HG03159 (cell line): ENCODE data around the gene ROR2.

ENCODE experiments used
- ATAC-seq: cut with Tn5 transposase; IDR thresholded peaks from one replicate; pipeline ENCODE4 v1.9.1; 2021; ENCODE audit warnings: mild to moderate bottlenecking, moderate library complexity; ENCODE audit not compliant: unreplicated experiment

Gene ROR2

GRCh38 chr9:91882627-91883026 is 67.4 kb downstream of the ROR2 start:
- no peak for ATAC-seq

- no peak for ATAC-seq
Observed at GRCh38 chr9:91880378-91880972, 69.6 kb downstream of the ROR2 start.

DNA sequence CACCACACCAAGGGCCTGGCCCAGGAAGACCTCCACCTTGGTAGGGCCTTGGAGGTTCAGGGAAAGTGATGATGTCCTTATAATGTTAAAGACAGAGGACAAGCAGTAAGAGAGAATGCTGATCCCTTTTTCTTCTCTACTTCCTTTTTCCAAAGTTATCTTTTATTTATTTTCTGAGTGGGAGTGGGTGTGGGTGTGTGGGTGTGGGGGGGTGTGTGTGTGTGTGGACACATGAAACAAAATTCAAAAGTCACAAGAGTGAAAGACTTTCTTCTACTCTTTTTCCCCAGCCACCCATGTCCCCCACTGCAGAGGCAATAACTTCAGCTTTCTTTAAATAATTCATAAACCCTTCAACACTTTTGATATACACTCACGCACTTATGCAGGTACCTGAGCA is 70.8 kb downstream of the ROR2 start:
- ATAC-seq = no peak

GRCh38 chr9:91873637-91874051 is 76.4 kb downstream of the ROR2 start:
- ATAC-seq = no peak

- no peak for ATAC-seq
Observed at GRCh38 chr9:91868732-91869391, 81.2 kb downstream of the ROR2 start.

DNA sequence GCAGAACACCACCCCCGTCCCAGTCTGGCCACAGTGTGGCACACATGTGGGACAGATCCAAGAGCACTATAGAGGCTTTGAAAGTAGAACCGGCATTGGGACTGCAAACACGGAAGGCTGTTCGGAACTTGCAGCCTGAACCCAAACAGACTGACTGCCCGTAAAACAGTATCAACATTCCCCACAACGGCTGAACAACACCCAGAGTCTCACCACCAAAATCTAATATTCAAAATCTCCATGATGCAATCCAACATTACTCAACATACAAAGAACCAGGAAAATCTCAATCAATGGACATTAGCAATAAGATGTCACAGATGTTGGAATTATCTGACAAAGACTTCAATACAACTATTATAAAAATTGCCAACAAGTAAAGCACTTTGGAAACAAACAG is 82.3 kb downstream of the ROR2 start:
- no peak for ATAC-seq

DNA sequence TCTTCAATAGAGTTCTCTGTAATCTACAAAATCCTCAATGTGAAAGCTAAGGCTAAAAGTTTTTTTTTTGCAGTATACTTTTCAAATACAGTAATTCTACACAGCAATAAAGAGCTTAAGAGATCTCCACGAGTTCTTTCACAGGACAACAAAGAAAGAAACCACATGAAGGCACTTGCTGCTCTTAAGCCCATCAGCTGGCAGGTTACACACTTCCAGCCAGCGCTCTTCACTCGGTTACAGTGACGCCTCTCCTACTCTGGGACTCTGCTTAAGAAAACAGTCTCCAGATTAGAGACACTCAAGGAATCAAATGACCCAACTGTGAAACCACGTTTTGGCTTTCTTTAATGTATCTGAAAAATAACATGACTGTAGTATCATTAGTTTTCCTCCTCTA is 85.0 kb downstream of the ROR2 start:
- ATAC-seq = no peak

DNA sequence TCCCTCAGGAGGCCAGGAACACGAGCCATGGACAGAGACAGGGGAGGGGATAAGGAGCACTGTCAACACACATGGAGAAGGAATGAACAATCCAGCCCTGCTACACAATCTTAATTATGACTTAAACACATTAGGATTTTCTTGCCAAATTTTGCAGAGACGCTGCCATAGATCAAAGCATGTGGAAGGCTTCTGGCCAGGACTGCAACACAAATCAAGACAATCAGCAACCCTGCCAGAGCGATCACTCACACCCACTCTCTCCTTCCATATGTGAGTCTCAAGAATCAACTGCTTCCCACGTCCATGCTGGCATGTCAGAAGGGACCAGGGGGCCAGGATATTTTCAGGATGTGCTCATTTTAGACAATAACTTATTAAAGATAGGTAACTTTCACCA is 85.6 kb downstream of the ROR2 start:
- no peak for ATAC-seq

DNA sequence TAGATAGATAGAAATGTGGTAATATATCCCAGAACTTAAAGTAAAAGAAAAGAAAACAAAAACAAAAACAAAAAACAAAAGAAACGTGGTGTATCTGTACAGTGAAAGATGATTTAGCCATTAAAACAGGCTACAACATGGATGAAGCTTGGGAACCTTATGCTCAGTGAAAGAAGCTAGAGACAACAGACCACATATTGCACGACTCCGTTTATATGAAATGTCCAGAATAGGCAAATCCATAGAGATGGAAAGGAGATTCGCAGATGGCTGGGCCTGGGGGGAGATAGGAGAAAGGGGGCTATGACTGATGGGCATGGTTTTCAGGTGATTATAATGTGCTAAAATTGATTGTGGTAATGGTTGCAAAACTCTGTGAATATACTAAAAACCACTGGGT is 86.6 kb downstream of the ROR2 start:
- ATAC-seq = no peak

GRCh38 chr9:91858213-91859030 is 91.6 kb downstream of the ROR2 start:
- no peak for ATAC-seq

DNA sequence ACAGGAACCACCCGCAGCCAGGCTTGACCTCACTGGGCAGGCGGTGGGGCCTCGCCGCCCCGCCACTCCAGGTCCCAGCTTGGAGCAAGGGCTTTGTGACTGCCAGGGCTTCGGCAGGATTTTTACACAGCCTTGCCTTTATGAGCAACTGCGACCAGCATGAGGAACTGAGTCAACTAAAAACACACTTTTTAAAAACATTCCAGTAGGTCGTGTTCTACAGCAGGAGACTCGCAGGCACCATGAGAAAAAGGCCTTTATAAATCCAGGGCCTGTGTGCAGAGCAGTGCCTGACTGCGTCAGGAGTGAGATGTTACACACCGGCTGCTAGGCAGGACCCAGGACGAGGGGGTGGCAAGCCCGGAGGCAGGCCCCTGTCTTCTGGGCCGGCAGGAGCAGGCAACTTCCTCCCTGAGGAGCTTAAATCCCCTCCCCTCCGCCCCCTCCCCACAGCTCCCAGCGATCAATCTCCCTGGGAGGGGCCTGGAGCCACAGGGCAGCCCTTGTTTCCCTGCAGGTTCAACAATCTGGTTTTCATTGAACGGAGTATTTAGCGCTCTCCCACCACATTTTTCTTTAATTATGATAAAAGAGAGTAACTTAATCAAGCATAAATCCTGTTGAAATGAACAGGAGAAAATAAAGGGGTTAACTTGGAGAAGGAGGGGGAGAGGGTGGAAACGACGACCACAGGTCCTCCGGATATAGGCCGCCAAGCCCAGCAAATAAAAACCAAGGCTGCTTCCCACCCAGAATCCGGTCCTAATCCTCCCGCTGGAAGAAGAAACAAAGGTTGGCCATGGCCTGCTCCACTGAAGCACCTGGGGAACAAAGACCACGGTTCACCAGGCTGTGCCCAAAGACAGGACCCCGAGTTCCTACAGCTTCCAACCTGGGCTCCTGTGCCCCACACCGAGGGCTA is 92.5 kb downstream of the ROR2 start:
- no peak for ATAC-seq

GRCh38 chr9:91856419-91856818 is 93.6 kb downstream of the ROR2 start:
- ATAC-seq = no peak

DNA sequence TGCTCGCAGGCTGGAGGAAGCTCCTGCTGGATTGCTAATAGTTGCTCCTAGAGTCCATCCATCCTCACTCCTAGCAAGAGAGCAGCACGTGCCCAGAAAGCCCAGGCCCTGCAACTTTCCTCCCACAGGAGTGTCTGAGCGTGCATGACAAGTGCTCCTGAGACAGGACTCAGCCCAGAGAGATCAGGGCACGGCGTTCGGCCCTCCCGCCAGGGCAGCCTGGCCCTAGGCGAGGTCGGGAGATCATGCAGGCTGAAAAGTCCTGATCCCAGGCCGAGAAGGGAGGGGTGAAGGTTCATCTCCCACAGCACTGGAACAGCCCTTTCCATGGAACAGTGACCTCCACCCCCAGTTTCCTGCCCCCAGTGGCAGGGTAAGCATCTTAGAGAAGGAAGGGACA is 94.8 kb downstream of the ROR2 start:
- no peak for ATAC-seq

- ATAC-seq = no peak
Observed at GRCh38 chr9:91852801-91853347, 97.2 kb downstream of the ROR2 start.

DNA sequence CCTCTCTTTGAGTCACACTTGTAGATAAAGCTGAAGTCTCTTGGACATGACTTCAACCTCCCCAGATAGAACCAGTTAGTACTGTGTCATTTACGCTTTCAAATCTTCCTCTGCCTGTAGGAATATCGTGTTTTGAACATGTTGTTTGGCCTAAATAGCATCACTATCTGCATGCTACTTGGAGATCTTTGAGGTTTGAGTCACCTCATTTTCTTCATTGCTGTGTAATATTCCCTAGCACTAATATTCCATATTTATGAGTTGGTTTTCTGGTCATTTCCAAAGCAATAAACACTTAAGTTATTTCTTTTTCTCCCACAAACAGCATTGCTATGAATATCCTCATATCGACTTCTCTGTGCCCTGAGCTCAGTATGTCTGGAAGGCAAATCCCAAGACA is 100.3 kb downstream of the ROR2 start:
- ATAC-seq = no peak

DNA sequence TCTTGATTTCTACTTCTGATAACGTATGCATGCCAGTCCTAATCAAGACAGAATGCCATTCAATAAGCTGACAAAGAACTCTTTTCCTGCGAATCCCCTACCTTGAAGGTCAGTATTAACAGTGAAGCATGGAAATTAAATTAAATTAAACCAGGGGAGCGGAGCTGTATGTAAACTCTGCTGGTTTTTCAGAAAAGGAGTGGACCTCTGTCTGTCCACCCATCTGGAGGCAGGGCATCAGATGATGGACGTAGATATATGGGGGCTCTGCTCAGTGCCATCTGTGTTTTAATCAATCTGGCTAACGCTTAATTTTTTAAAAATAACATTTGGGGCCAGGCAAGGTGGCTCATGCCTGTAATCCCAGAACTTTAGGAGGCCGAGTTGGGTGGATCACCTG is 101.9 kb downstream of the ROR2 start:
- no peak for ATAC-seq

GRCh38 chr9:91847581-91848091 is 102.4 kb downstream of the ROR2 start:
- ATAC-seq = no peak

DNA sequence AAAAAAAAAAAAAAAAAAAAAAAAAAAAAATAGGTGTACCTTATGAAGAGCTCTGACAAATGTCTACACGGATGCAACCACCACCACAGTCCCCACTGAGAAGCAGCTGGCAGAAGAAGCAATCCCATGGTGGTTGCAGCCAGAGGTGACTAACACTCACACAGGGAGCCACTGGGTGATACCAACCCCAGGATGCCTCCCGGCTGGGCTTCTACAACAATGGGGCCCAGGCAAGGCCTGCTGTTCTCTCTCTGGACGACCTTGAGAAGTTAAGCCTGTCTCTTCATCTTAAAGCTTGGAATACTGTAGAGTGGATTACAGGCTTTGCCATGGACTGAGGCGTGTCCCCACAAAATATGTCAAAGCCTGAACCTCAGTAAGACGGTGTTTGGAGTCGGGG is 104.1 kb downstream of the ROR2 start:
- no peak for ATAC-seq

GRCh38 chr9:91844701-91845291 is 105.2 kb downstream of the ROR2 start:
- ATAC-seq = no peak

GRCh38 chr9:91844190-91844589 is 105.8 kb downstream of the ROR2 start:
- no peak for ATAC-seq
